OCI-LY3 (cell line): ENCODE measurements around the gene MYO5B.

Experiments
- CTCF ChIP-seq: fragments of 200-600, 300-600 bp; sonication (generic); IDR thresholded peaks from 2 replicates; pipeline ENCODE4 v1.5.1; 2014; ENCODE audit warnings: antibody characterized with exemption, low read length, low read depth
- EZH2phosphoT487 ChIP-seq: fragments of 200-600 bp; shearing (Covaris generic); IDR thresholded peaks from 2 replicates; pipeline ENCODE4 v1.6.1; 2018; ENCODE audit warnings: antibody characterized with exemption, mixed run types, low read depth

GRCh38 chr18:49955263-49955662, 239.7 kb downstream of the MYO5B start:
- TF ChIP-seq CTCF, result no peak
- TF ChIP-seq EZH2phosphoT487, result no peak
